Cardiac muscle cell (in vitro differentiated cells and primary cell): ENCODE results near the gene NASP. TPM values are rescaled to one million over a fixed set of nuclear protein-coding genes. Genes with fewer than 3 reads are reported as not detected.

Experiments
- DNase-seq, 2 donors: peaks; one replicate each; pipeline versions ENCODE4 v3.0.0 to v3.0.0-alpha.2; 2010 to 2017; ENCODE audit warnings: low read depth in 1 of 2, low spot score in 1 of 2
- H3K27ac ChIP-seq: fragments of 200-600 bp; sonication (generic); 2 replicates; pipeline ENCODE4 v1.5.1; 2016
- H3K27me3 ChIP-seq: fragments of 200-600 bp; sonication (generic); 2 replicates; pipeline ENCODE4 v1.6.0; 2016; ENCODE audit warnings: control low read depth
- H3K36me3 ChIP-seq: fragments of 200-600 bp; sonication (generic); 2 replicates; pipeline ENCODE4 v1.5.1; 2016; ENCODE audit warnings: control low read depth
- H3K4me1 ChIP-seq: fragments of 200-600 bp; sonication (generic); 2 replicates; pipeline ENCODE4 v1.8.1; 2017; ENCODE audit warnings: low read depth, mild to moderate bottlenecking, mixed run types
- H3K4me3 ChIP-seq: fragments of 200-600 bp; sonication (generic); 2 replicates; pipeline ENCODE4 v1.5.1; 2016; ENCODE audit warnings: mild to moderate bottlenecking
- H3K9me3 ChIP-seq: fragments of 200-600 bp; sonication (generic); 2 replicates; pipeline ENCODE4 v1.5.1; 2017; ENCODE audit warnings: low read depth, mild to moderate bottlenecking, control low read depth
- CTCF ChIP-seq: IDR thresholded peaks from 2 replicates; pipeline ENCODE4 v1.5.1; 2012; ENCODE audit warnings: low read depth, mild to moderate bottlenecking, low read length
- polyA plus RNA-seq: library from polyadenylated mRNA; unstranded; fragments of >200 nt; fragmentation: Nextera tagmentation; extraction: Ambion mirVana; gene quantifications from 2 replicates; pipeline ENCODE4 v1.2.1, GENCODE V29; 2016
- total RNA-seq: library from RNA; depleted of rRNA; stranded (reverse); fragments of >200 nt; gene quantifications from 2 replicates; pipeline ENCODE4 v1.2.3, GENCODE V29; 2016

Gene NASP
- total and polyA plus RNA-seq, 2 experiments from 2014 or later = 89.3 to 172 TPM

GRCh38 chr1:45622524-45623394 is 38.9 kb downstream of the NASP start:
- Histone ChIP-seq H3K4me3 (no peak overlapping the region), H3K4me1 (no peaks in the 10 kb centered on the region), H3K27ac (peak overlapping the region; percentile 70), H3K27me3 (no peaks in the 10 kb centered on the region), H3K36me3 (peaks cover 20% of the 10 kb centered on the region), H3K9me3 (no peaks in the 10 kb centered on the region)
- TF ChIP-seq CTCF = no peak
- peak in 1 of 2 donors; percentile 24 for DNase-seq

- Histone ChIP-seq H3K4me3 (no peak within 1 kb of the TSS), H3K27ac (peak within 1 kb of the TSS; percentile 70), H3K4me1 (no peaks in the 10 kb centered on the region), H3K9me3 (no peaks in the 10 kb centered on the region), H3K27me3 (no peaks in the 10 kb centered on the region), H3K36me3 (peaks cover 25% of the 10 kb centered on the region)
- DNase-seq = no peak
- TF ChIP-seq CTCF = no peak
Measured at GRCh38 chr1:45623972-45624371, 40.1 kb downstream of the NASP start, which contains the start of gene CCDC17. Gene CCDC17, minus strand, starts transcription at chr1:45624054. Its CDS starts 145 bp downstream, at chr1:45623909.

GRCh38 chr1:45629035-45629434 is 45.2 kb downstream of the NASP start:
- Histone ChIP-seq H3K4me3 (no peak overlapping the region), H3K9me3 (no peaks in the 10 kb centered on the region), H3K4me1 (no peaks in the 10 kb centered on the region), H3K27me3 (no peaks in the 10 kb centered on the region), H3K36me3 (peaks cover 66% of the 10 kb centered on the region), H3K27ac (no peak overlapping the region)
- no peak for TF ChIP-seq CTCF
- no peak for DNase-seq

- Histone ChIP-seq H3K27ac (no peak overlapping the region), H3K4me1 (no peaks in the 10 kb centered on the region), H3K9me3 (no peaks in the 10 kb centered on the region), H3K36me3 (peaks cover 78% of the 10 kb centered on the region), H3K27me3 (no peaks in the 10 kb centered on the region), H3K4me3 (no peak overlapping the region)
- DNase-seq = no peak
- TF ChIP-seq CTCF = no peak
Measured at GRCh38 chr1:45630429-45630828, 46.6 kb downstream of the NASP start.

GRCh38 chr1:45635211-45635610 is 51.4 kb downstream of the NASP start:
- H3K4me3 ChIP-seq = no peak overlapping the region
- H3K36me3 ChIP-seq = peaks cover 91% of the 10 kb centered on the region
- H3K27me3 ChIP-seq = no peaks in the 10 kb centered on the region
- no peaks in the 10 kb centered on the region for H3K9me3 ChIP-seq
- H3K27ac ChIP-seq = peak overlapping the region; percentile 46
- TF ChIP-seq CTCF = no peak
- DNase-seq = no peak
- H3K4me1 ChIP-seq = no peaks in the 10 kb centered on the region
